Stimulated activated CD8-positive, alpha-beta memory T cell treated with anti-CD3 and anti-CD28 coated beads, Interleukin-2, amount 100 ng/mL, for 48 hours (primary cell): ENCODE data around the gene SEC24D.

Experiments used
- DNase-seq, 2 donors: peaks; one replicate each; pipeline ENCODE4 v3.0.0-alpha.2; 2020; ENCODE audit warnings: low read depth in 2 of 2

Gene SEC24D

GRCh38 chr4:118773429-118773792 is 62.5 kb downstream of the SEC24D start:
- DNase-seq: no peak

DNA sequence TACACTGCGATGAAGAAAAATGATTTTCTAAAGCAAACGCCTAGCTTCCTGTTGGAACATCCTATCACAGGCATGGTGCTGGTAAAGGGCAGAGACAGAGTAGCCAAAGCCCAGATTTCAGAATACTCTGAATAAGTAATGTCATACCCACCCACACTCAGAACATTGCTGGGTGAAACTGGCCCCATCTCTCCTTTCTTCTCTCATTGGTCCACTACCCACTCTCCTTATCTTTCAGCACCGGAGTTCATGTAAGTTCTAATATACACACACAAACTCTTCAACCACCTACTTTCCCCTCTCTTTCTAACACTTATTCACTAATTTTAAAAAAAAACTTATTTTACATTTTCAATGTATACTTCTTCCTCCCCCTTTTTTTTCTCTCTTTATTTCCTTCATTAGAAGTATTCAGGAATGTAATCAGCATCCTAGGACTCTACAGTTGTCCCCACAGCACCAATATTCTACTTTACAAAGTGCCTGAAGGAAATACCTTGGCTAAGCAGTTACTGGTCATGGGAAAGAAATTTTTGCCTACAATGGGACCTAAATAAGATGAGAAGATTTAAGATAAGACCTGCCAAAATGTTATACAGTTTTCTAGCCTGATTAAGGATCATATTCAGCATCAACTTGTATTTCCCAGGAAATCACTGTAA is 63.0 kb downstream of the SEC24D start:
- no peak for DNase-seq

DNA sequence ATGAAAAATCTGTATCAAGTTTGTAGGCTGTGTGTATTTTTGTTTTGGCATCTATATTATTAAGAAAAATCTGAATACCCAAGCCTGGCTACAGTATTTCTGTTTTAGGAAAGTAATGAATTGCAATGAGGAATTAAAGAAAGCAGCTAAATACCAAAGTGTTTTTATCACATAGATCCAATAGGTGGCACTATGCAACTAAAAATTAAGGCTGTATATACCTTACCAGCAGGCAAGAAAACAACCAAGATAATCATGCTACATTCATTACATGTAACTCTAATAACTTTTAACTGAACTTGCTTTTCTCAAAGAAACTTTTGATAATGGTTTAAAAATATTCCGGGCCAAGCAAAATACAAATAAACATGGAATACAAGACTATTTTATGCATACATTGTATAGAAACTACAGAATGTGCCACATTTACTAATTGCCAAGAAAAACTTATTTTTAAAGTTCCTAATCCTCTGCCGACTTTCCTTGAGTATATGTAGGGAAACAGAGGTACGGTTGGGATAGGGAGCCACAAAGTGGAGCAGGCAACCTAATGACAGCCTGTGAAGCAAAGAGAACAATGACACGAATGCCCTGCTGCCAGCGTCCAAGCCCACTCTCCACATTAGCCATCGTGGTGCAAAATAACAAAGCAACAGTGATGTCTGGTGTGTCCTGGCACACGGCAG is 63.7 kb downstream of the SEC24D start:
- no peak for DNase-seq

DNA sequence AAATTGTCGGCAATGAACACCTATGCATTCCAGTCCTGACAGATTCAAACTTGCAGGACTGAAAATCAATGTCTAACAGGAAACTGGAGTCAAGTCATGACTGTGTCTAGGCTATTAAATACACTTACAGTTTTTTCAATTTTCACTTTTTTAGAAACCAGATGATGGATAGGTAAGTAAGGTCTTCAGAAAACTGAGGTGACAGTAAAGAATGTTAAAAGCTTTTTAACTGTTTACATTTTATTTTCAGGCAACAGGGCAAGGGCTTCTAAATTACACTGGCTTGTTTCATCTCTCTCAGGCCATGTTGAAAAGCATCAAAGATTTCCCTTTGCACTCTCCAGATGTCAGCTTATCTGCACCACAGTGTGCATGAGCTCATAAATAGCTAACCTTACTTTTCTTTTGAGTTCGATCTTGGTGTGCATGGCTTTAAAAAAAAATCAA is 65.2 kb downstream of the SEC24D start:
- no peak for DNase-seq

- DNase-seq: no peak
Measured at GRCh38 chr4:118769161-118769560, 66.8 kb downstream of the SEC24D start.

- DNase-seq: no peak
Measured at GRCh38 chr4:118767109-118767508, 68.8 kb downstream of the SEC24D start.

GRCh38 chr4:118765399-118765798 is 70.5 kb downstream of the SEC24D start:
- DNase-seq: no peak

- DNase-seq: no peak
Measured at GRCh38 chr4:118762730-118763477, 73.0 kb downstream of the SEC24D start.

GRCh38 chr4:118762155-118762554 is 73.8 kb downstream of the SEC24D start:
- no peak for DNase-seq

DNA sequence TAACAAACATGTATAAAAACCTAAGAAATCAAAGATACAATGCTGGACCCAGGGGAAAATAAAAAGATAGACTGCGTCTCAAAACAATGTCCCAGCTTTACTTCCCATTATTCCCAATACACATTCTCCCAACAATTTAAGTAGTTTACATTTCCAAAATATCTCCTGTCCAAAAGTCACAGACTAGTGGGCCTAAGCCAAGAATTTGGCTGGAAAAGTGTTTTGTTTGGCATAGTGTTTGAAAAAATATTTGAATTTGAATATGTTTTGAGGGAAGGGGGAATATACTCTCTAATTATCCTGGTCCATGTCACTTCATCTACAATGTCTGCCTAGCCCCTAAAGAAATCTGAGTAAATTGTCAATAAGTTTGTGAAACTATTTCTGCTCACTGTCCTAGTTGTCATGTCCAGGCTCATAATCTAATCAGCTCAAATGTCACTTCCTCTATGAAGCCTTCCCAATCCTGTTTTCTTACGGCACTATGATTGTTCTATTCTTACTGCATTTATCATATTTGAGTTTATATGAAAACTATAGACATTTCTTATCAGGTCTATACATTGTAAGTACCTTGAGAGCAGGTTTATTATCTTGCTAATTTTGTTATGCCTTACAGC is 74.4 kb downstream of the SEC24D start:
- DNase-seq: no peak

DNA sequence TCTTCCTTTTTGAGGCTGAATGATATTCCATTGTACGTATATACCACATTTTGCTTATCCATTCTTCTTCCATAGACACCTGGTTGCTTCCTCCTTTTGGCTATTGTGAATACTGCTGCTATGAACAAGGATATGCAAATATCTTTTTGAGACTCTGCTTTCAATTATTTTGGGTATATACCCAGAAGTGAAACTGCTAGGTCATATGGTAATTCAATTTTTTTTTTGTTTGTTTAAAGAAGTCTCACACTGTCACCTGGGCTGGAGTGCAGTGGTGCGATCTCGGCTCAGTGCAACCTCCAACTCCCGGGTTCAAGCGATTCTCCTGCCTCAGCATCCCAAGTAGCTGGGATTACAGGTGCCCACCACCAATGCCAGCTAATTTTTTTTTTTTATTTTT is 75.4 kb downstream of the SEC24D start:
- DNase-seq: no peak

- DNase-seq: no peak
Measured at GRCh38 chr4:118760092-118760491, 75.8 kb downstream of the SEC24D start.

- no peak for DNase-seq
Measured at GRCh38 chr4:118759481-118759880, 76.4 kb downstream of the SEC24D start.

GRCh38 chr4:118758293-118758692 is 77.6 kb downstream of the SEC24D start:
- no peak for DNase-seq

- DNase-seq: no peak
Measured at GRCh38 chr4:118757761-118758251, 78.1 kb downstream of the SEC24D start.

GRCh38 chr4:118756958-118757357 is 79.0 kb downstream of the SEC24D start:
- DNase-seq: no peak

GRCh38 chr4:118756429-118756828 is 79.5 kb downstream of the SEC24D start:
- no peak for DNase-seq

DNA sequence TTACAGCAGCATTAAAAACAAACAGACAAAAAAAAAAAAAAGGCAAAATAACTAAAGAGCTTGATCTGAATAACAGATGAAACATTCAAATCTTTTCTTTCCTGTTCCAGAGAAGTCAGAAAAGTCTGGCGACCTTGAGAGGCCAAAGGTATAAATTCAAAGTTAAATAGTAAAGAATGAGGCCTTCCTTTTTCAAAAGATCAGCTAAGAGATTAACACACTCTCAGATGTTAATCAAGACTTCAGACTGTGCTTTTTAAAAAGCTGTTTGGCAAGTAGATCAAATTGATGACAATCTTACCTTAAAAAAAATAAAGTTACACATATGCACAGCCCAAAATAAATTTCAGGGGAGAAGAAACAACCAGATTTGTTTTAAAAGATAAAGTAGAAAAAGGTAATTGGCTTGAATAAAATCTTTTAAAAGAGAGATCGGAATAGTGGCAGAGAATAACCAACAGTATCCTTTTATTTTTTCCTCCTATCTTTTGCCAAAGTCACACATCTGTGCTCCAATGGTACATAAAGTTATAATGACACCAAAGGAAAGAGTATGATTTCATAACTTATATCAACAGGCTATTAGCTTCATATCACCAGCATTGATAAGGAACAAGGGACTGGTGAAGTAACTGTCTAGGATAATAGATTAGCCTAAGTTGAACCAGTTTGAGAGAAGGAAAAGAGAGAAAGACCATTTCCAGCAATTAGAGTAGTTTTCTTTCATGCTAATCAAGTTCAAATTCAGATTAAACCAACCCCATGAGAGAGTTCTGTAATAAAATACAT is 80.3 kb downstream of the SEC24D start:
- no peak for DNase-seq

GRCh38 chr4:118754890-118755289 is 81.0 kb downstream of the SEC24D start:
- DNase-seq: no peak

GRCh38 chr4:118753685-118754084 is 82.2 kb downstream of the SEC24D start:
- no peak for DNase-seq

GRCh38 chr4:118753096-118753495 is 82.8 kb downstream of the SEC24D start:
- no peak for DNase-seq
